ENCODE results near the gene REXO1. TPM values are rescaled to one million over a fixed set of nuclear protein-coding genes. Genes with fewer than 3 reads are reported as not detected.

REXO1 gene
- total and polyA plus RNA-seq, 9 of the 15 experiments (the other 6 are each of a cell fraction or from before 2014, with no cell fraction given), result 0.04 to 63.3 (median 15.8) TPM

DNA sequence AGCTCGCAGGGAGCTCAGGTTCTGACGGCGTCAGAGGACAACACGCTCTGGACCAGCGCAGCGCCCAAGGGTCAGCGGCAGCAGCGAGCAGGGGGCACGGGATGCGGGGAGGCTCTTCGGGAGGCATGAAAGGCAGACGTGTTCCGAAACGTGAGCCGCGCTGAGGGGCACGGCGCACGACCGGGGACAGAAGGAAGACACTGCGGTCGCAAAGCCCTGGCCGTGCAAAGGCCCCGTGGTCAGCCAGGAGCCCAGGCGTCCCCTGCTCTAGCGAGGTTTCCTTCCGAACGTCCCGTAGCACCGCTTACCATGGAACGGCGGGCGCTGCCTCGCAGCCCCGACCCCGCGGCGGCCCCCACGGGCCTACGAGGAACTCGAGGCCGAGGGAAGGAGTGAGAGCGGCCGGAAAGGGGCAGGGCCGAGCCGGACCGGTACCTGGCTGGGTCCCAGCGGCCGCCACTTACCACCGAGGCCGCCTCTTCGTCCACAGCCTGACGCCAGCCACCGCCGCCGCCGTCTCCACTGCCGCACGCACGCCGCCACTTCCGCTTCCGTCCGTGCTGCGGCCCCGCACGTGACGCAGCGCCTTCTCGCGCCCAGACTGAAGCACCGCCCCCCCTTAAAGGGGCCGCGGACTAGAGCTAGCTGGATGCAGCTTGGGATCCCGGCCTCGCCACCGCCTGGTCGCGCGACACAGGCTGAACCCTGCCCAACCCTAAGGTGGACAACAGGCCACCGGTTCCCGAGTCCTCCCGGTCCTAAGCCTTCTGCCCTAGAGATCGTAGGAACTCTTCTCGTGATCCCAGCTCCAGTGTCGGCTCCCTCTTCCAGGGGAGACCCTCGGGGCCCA lies 27.6 kb upstream of the REXO1 start (continued):
- TF ChIP-seq, protein P1, sequence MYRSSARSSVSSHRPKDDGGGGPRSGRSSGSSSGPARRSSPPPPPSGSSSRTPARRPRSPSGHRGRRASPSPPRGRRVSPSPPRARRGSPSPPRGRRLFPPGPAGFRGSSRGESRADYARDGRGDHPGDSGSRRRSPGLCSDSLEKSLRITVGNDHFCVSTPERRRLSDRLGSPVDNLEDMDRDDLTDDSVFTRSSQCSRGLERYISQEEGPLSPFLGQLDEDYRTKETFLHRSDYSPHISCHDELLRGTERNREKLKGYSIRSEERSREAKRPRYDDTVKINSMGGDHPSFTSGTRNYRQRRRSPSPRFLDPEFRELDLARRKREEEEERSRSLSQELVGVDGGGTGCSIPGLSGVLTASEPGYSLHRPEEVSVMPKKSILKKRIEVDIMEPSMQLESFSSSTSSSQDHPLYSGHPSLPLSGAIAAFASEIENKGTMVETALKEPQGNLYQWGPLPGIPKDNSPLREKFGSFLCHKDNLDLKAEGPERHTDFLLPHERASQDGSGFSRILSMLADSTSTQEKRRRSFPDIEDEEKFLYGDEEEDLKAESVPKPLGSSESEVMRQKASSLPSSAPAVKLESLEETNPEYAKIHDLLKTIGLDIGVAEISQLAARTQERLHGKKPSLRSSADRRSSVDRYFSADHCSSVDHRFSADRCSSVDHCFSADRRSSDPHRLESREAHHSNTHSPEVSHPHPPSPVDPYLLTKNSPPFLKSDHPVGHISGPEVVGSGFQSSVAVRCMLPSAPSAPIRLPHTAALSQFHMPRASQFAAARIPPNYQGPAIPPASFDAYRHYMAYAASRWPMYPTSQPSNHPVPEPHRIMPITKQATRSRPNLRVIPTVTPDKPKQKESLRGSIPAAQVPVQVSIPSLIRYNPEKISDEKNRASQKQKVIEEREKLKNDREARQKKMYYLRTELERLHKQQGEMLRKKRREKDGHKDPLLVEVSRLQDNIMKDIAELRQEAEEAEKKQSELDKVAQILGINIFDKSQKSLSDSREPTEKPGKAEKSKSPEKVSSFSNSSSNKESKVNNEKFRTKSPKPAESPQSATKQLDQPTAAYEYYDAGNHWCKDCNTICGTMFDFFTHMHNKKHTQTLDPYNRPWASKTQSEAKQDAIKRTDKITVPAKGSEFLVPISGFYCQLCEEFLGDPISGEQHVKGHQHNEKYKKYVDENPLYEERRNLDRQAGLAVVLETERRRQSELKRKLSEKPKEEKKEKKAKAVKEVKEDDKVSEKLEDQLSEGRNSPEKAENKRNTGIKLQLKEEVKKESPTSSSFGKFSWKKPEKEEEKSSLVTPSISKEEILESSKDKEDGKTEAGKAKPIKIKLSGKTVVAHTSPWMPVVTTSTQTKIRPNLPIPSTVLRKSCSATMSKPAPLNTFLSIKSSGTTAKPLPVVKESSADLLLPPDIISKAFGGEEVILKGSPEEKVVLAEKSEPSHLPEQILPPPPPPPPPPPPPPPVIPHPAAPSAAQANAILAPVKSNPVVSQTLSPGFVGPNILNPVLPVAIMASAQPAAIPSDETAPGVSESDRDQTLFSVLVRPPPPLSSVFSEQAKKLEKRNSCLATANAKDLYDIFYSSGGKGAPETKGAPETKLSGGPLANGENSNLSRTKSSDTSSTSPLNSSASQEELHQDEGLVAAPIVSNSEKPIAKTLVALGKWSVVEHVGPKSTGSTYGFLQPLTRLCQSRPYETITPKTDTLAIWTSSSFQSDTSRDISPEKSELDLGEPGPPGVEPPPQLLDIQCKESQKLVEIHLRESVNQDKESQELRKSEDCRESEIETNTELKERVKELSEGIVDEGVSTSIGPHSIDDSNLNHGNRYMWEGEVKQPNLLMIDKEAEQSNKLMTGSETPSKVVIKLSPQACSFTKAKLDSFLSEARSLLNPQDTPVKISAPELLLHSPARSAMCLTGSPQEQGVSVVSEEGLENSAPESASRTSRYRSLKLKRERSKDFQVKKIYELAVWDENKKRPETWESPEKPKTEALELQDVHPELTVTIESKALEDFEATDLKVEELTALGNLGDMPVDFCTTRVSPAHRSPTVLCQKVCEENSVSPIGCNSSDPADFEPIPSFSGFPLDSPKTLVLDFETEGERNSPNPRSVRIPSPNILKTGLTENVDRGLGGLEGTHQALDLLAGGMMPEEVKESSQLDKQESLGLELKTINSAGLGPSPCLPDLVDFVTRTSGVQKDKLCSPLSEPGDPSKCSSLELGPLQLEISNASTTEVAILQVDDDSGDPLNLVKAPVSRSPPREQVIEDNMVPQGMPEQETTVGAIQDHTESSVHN (IDR thresholded peaks at IDR 0.05; ENCODE audit: borderline replicate concordance in 1 of 2, low read depth in 1 of 2), result no peak
- TF ChIP-seq FOXM1 (IDR thresholded peaks at IDR 0.05; ENCODE audit: low read depth) (0 out of 2 replicates have a peak, but pooled peaks have one; percentile 13), FOXM1 (CRISPR knock-in tag; IDR thresholded peaks at IDR 0.05; ENCODE audit: low read depth) (peak; percentile 61; the same call in 1 of the 2 replicates), FOXK2 (conservative IDR thresholded peaks at IDR 0.05 in 1 of 2, IDR thresholded peaks at IDR 0.05 in 1 of 2; ENCODE audit: low read depth in 2 of 2) (peak; percentile 24 to 60; a peak in 2 of 4 replicates), FOXK1 (CRISPR knock-in tag; IDR thresholded peaks at IDR 0.05; ENCODE audit: borderline replicate concordance) (no peak), ZNF551 (CRISPR knock-in tag; IDR thresholded peaks at IDR 0.05) (no peak), CC2D1A (IDR thresholded peaks at IDR 0.05) (no peak), NFE2L1 (tag; IDR thresholded peaks at IDR 0.05; ENCODE audit: borderline replicate concordance, low read depth) (no peak), MECOM (CRISPR knock-in tag; IDR thresholded peaks at IDR 0.05) (no peak), BCOR (IDR thresholded peaks at IDR 0.05) (peak; percentile 48), SMAD4 (CRISPR knock-in tag; conservative IDR thresholded peaks at IDR 0.05) (peak; percentile 83), ETV6 (IDR thresholded peaks at IDR 0.05; ENCODE audit: borderline replicate concordance in 1 of 2, low read depth in 2 of 2, low read length in 1 of 2) (0 out of 4 replicates have a peak, but pooled peaks of 1 of the 2 experiments have one; percentile 50), ETV6 (CRISPR knock-in tag; IDR thresholded peaks at IDR 0.05; ENCODE audit: borderline replicate concordance) (no peak), ZNF384 (IDR thresholded peaks at IDR 0.05; ENCODE audit: low read depth, low read length) (no peak), ETS2 (tag; IDR thresholded peaks at IDR 0.05; ENCODE audit: borderline replicate concordance, poor library complexity, severe bottlenecking) (no peak)
- TF ChIP-seq, protein P2, sequence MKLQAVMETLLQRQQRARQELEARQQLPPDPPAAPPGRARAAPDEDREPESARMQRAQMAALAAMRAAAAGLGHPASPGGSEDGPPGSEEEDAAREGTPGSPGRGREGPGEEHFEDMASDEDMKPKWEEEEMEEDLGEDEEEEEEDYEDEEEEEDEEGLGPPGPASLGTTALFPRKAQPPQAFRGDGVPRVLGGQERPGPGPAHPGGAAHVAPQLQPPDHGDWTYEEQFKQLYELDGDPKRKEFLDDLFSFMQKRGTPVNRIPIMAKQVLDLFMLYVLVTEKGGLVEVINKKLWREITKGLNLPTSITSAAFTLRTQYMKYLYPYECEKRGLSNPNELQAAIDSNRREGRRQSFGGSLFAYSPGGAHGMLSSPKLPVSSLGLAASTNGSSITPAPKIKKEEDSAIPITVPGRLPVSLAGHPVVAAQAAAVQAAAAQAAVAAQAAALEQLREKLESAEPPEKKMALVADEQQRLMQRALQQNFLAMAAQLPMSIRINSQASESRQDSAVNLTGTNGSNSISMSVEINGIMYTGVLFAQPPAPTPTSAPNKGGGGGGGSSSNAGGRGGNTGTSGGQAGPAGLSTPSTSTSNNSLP (IDR thresholded peaks at IDR 0.05; ENCODE audit: borderline replicate concordance, low read depth, low read length), result no peak

Data from K562 (cell line).